Activated naive CD4-positive, alpha-beta T cell treated with anti-CD3 and anti-CD28 coated beads, Interleukin-2, amount 50 U/mL, for 24 hours (primary cell): ENCODE data around the gene TFAP2E.

Experiments used
- H3K27ac Mint-ChIP-seq: one replicate; pipeline ENCODE4 v1.8.0; 2021; ENCODE audit warnings: mild to moderate bottlenecking, mixed read lengths
- H3K27me3 Mint-ChIP-seq: one replicate; pipeline ENCODE4 v1.8.0; 2021; ENCODE audit warnings: mixed read lengths
- H3K36me3 Mint-ChIP-seq: one replicate; pipeline ENCODE4 v1.8.0; 2021; ENCODE audit warnings: mixed read lengths
- H3K4me1 Mint-ChIP-seq: one replicate; pipeline ENCODE4 v1.8.0; 2021; ENCODE audit warnings: mixed read lengths
- H3K4me3 Mint-ChIP-seq: one replicate; pipeline ENCODE4 v1.8.0; 2021; ENCODE audit warnings: mild to moderate bottlenecking, mixed read lengths
- H3K9me3 Mint-ChIP-seq: one replicate; pipeline ENCODE4 v1.8.0; 2021; ENCODE audit warnings: mixed read lengths

TFAP2E gene

GRCh38 chr1:35573198-35574124 is at the start of gene TFAP2E:
Gene TFAP2E (plus strand): TSS chr1:35573314. CDS start chr1:35573578, 264 bp downstream.
- Mint-ChIP-seq H3K36me3 (no peaks in the 10 kb centered on the region), H3K4me1 (peaks cover 38% of the 10 kb centered on the region), H3K27me3 (peaks cover 3% of the 10 kb centered on the region), H3K4me3 (no peak within 1 kb of the TSS), H3K27ac (no peak within 1 kb of the TSS), H3K9me3 (no peaks in the 10 kb centered on the region)

- no peaks in the 10 kb centered on the region for H3K27me3 Mint-ChIP-seq
- peaks cover 29% of the 10 kb centered on the region for H3K4me1 Mint-ChIP-seq
- H3K4me3 Mint-ChIP-seq, result no peak overlapping the region
- peaks cover 37% of the 10 kb centered on the region for H3K36me3 Mint-ChIP-seq
- H3K27ac Mint-ChIP-seq, result no peak overlapping the region
- H3K9me3 Mint-ChIP-seq, result peaks cover 30% of the 10 kb centered on the region
These were observed 49.0 kb upstream of the TFAP2E start for GRCh38 chr1:35524106-35524505.

DNA sequence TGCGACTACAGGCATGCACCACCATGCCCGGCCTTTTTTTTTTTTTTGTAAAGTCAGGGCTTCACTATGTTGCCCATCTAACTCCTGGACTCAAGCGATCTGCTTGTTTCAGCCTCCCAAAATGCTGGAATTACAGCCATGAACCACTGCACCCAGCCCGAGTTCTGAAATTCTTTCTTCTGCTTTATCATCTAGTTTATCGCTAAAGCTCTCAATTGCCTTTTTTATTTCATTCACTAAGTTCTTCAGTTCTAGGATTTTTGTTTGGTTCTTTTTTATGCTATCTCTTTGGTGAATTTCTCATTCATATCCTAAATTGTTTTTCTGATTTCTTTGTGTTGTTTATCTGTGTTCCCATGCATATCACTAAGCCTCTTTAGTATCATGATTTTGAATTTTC is 42.9 kb upstream of the TFAP2E start:
- no peak overlapping the region for H3K27ac Mint-ChIP-seq
- peaks cover 30% of the 10 kb centered on the region for H3K4me1 Mint-ChIP-seq
- H3K27me3 Mint-ChIP-seq, result no peaks in the 10 kb centered on the region
- peaks cover 36% of the 10 kb centered on the region for H3K36me3 Mint-ChIP-seq
- H3K4me3 Mint-ChIP-seq, result no peak overlapping the region
- peaks cover 21% of the 10 kb centered on the region for H3K9me3 Mint-ChIP-seq

GRCh38 chr1:35530946-35531345 is 42.2 kb upstream of the TFAP2E start:
- peaks cover 30% of the 10 kb centered on the region for H3K36me3 Mint-ChIP-seq
- H3K4me3 Mint-ChIP-seq, result no peak overlapping the region
- H3K27me3 Mint-ChIP-seq, result no peaks in the 10 kb centered on the region
- H3K9me3 Mint-ChIP-seq, result peaks cover 15% of the 10 kb centered on the region
- peaks cover 38% of the 10 kb centered on the region for H3K4me1 Mint-ChIP-seq
- no peak overlapping the region for H3K27ac Mint-ChIP-seq

DNA sequence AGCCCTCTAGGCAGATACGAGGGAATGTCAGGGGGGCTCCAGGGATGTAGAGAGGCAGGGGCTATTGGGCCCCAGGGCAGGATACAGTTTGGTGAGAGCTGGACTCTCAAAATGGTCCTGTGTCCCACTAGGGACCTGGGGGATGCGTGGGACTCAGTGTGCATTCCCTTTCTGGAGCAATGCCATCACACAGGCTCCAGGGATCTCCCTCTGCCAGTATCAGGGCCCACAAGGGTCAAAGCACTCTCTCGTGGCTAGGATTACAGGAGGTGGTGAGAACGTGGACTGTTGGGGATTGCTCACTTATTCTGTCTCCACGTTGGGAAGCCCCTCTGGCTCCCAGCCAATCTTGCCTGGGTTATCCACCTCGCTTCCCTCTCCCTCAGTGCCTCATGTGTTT is 41.7 kb upstream of the TFAP2E start:
- Mint-ChIP-seq H3K9me3 (peaks cover 15% of the 10 kb centered on the region), H3K36me3 (peaks cover 30% of the 10 kb centered on the region), H3K4me1 (peaks cover 42% of the 10 kb centered on the region)

DNA sequence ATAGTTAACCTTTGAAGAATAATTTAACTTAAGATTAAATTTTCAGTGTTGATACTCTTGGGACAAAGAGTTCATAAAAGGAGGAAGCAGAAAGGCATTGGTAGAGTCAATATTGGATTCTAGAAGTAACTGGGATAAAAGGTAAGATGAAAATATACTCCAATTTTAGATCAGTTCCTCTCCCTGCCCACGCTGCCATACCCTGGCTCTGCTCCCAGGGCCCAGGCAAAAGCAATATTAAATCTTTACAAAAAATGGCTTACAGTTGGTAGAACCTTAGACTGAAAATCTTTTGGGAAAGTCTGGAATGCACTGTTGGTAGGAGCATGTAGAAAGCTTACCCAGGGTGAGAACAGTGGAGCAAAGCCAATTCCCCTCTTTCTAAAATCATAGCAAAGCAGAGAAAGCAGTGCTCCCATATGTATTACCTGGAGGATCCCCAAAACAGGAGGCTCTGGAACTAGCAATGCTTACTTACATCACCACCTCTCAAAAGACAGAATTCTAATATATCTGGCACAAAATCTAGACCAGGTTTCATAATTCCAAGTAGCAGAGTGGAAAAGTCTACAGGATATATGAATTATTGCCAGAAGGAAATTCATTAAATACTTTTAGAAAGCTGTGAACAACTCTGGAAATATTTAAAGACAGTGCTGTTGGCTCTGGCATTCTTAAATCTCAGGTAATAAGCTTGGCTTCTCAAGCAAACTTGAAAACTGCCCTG is 40.5 kb upstream of the TFAP2E start:
- H3K36me3 Mint-ChIP-seq, result peaks cover 26% of the 10 kb centered on the region

More for the DNA sequence above, 41.7 kb upstream of the TFAP2E start:
- Mint-ChIP-seq H3K4me3 (no peak overlapping the region), H3K27ac (no peak overlapping the region), H3K27me3 (no peaks in the 10 kb centered on the region)

GRCh38 chr1:35533586-35533985 is 39.5 kb upstream of the TFAP2E start:
- Mint-ChIP-seq H3K4me3 (peak overlapping the region; percentile 15), H3K4me1 (peaks cover 59% of the 10 kb centered on the region), H3K36me3 (peaks cover 20% of the 10 kb centered on the region), H3K9me3 (peaks cover 7% of the 10 kb centered on the region), H3K27me3 (no peaks in the 10 kb centered on the region), H3K27ac (no peak overlapping the region)

More for the DNA sequence above, 40.5 kb upstream of the TFAP2E start:
- Mint-ChIP-seq H3K4me3 (no peak overlapping the region), H3K27me3 (no peaks in the 10 kb centered on the region), H3K4me1 (peaks cover 52% of the 10 kb centered on the region), H3K9me3 (peaks cover 10% of the 10 kb centered on the region), H3K27ac (no peak overlapping the region)

DNA sequence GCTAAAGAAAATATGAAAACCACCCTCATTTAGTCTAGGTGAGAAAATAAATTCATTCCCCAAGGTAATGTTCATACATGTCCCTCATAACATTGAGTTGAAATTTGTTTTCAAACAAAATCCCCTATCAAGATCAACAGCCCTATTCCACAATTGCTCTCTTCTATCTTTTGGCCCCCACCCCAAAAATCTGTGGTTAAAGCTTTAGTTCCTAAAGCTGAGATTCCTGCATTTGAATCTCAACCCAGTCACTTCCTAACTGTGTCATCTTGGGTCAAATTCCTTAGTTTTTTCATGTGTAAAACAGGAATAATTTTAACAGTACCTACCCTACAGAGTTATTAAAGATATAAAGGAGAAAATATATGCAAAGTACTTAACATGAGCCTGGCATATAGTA is 37.9 kb upstream of the TFAP2E start:
- H3K27ac Mint-ChIP-seq, result peak overlapping the region; percentile 61
- no peak overlapping the region for H3K4me3 Mint-ChIP-seq
- H3K4me1 Mint-ChIP-seq, result peaks cover 68% of the 10 kb centered on the region
- H3K27me3 Mint-ChIP-seq, result no peaks in the 10 kb centered on the region
- H3K9me3 Mint-ChIP-seq, result no peaks in the 10 kb centered on the region
- peaks cover 8% of the 10 kb centered on the region for H3K36me3 Mint-ChIP-seq

- Mint-ChIP-seq H3K27ac (peak overlapping the region; percentile 80), H3K27me3 (no peaks in the 10 kb centered on the region), H3K4me3 (peak overlapping the region; percentile 46), H3K9me3 (no peaks in the 10 kb centered on the region), H3K4me1 (peaks cover 76% of the 10 kb centered on the region), H3K36me3 (peaks cover 3% of the 10 kb centered on the region)
These were observed 36.5 kb upstream of the TFAP2E start for GRCh38 chr1:35536556-35537162.

GRCh38 chr1:35537806-35538205 is 35.3 kb upstream of the TFAP2E start:
- Mint-ChIP-seq H3K9me3 (no peaks in the 10 kb centered on the region), H3K27me3 (no peaks in the 10 kb centered on the region), H3K27ac (peak overlapping the region; percentile 35), H3K4me3 (peak overlapping the region; percentile 57), H3K36me3 (peaks cover 3% of the 10 kb centered on the region), H3K4me1 (peaks cover 86% of the 10 kb centered on the region)

DNA sequence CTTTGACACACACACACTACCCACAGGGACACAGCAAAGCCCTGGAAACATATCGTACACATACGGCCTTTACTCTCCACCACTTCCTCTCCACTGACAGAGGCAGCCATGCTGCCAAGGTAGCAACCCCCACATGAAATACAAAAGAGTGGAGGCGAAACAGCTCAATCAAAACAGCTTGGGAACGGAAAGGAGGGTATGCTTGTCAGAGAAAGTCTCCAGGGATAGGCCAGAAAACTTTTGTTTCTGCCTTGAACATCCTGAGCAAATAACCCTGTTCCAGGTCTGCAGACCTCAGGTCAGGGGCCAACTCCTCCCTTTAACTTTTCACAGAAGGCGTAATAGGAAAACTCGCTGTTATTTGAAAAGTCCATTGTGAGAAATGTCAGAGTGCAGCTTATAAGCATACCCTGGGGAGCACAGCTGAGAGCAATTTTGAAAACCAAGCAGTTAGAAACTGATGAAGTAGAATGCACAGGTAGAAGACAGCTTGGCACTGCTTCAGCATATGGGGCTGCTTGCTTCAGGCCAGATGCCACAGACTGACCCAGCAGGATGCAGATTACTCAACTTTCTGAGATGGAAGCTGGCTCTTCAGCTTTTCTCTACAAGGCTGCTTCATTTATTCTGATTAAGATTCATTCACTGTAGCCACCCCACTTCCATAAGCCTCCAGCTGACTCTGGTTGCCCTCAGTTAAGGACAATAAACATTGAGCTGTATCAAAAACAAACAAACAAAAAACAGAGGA is 33.9 kb upstream of the TFAP2E start:
- peak overlapping the region; percentile 92 for H3K27ac Mint-ChIP-seq
- H3K4me1 Mint-ChIP-seq, result peaks cover 89% of the 10 kb centered on the region
- H3K4me3 Mint-ChIP-seq, result peak overlapping the region; percentile 75
- no peaks in the 10 kb centered on the region for H3K27me3 Mint-ChIP-seq
- H3K36me3 Mint-ChIP-seq, result peaks cover 6% of the 10 kb centered on the region
- no peaks in the 10 kb centered on the region for H3K9me3 Mint-ChIP-seq

DNA sequence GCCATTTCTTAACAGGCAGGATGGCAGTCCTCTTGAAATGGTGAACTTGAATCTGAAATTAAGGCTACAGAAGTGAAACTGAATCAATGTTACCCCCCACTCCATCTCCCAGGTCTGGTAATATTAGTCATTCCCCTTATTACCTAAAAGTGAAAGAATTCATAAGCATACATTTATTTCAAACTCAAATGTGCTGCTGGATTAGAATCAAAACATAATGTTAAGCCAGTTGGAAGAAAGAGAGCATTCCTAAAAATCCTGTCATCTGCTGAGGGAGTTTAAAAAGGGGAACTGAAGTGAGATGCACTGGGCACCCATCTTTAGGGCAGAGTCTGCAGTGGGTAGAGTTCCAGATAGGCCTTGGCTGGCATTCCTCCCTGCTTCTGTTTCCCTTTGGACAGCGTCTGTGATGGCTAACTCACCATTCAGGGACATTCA is 33.3 kb upstream of the TFAP2E start:
- H3K27ac Mint-ChIP-seq, result peak overlapping the region; percentile 92
- no peaks in the 10 kb centered on the region for H3K27me3 Mint-ChIP-seq
- H3K36me3 Mint-ChIP-seq, result peaks cover 6% of the 10 kb centered on the region
- no peaks in the 10 kb centered on the region for H3K9me3 Mint-ChIP-seq
- H3K4me3 Mint-ChIP-seq, result peak overlapping the region; percentile 75
- H3K4me1 Mint-ChIP-seq, result peaks cover 92% of the 10 kb centered on the region

- peaks cover 14% of the 10 kb centered on the region for H3K36me3 Mint-ChIP-seq
- peaks cover 82% of the 10 kb centered on the region for H3K4me1 Mint-ChIP-seq
- peak overlapping the region; percentile 11 for H3K4me3 Mint-ChIP-seq
- H3K9me3 Mint-ChIP-seq, result no peaks in the 10 kb centered on the region
- H3K27me3 Mint-ChIP-seq, result no peaks in the 10 kb centered on the region
- H3K27ac Mint-ChIP-seq, result peak overlapping the region; percentile 86
These were observed 28.1 kb upstream of the TFAP2E start for GRCh38 chr1:35544976-35545375.

GRCh38 chr1:35546614-35547013 is 26.5 kb upstream of the TFAP2E start:
- peaks cover 15% of the 10 kb centered on the region for H3K36me3 Mint-ChIP-seq
- no peaks in the 10 kb centered on the region for H3K27me3 Mint-ChIP-seq
- H3K9me3 Mint-ChIP-seq, result no peaks in the 10 kb centered on the region
- no peak overlapping the region for H3K27ac Mint-ChIP-seq
- H3K4me3 Mint-ChIP-seq, result no peak overlapping the region
- peaks cover 70% of the 10 kb centered on the region for H3K4me1 Mint-ChIP-seq

GRCh38 chr1:35553851-35554250 is 19.3 kb upstream of the TFAP2E start:
- Mint-ChIP-seq H3K27ac (no peak overlapping the region), H3K27me3 (no peaks in the 10 kb centered on the region), H3K4me3 (no peak overlapping the region), H3K4me1 (peaks cover 58% of the 10 kb centered on the region), H3K36me3 (peaks cover 8% of the 10 kb centered on the region), H3K9me3 (no peaks in the 10 kb centered on the region)
